Sigmoid colon (tissue), 4 donors: Measurements from ENCODE around the gene TCF15.

ENCODE experiments used
- EP300 ChIP-seq, 4 donors: sonication (generic); formaldehyde crosslinking; IDR thresholded peaks; one replicate each; pipeline ENCODE4 v1.6.1; 2017; ENCODE audit warnings: antibody characterized with exemption in 4 of 4
- POLR2A ChIP-seq, 2 donors: fragments of 450-650 bp; IDR thresholded peaks; one replicate each; pipeline ENCODE4 v1.6.1; 2016; ENCODE audit warnings: antibody characterized with exemption in 2 of 2, mild to moderate bottlenecking in 2 of 2, moderate library complexity in 2 of 2
- POLR2AphosphoS5 ChIP-seq, 4 donors: sonication (generic); formaldehyde crosslinking; IDR thresholded peaks; one replicate each; pipeline ENCODE4 v1.6.1; 2017; ENCODE audit warnings: antibody characterized with exemption in 4 of 4
- TF ChIP-seq, protein P1 (sequence below), 4 experiments: fragments of 450-650 bp in 3 of 4; fragments of 200-600 bp in 1 of 4; IDR thresholded peaks; one replicate each; pipeline ENCODE4 v1.5.1; 2016 to 2019; ENCODE audit warnings: antibody characterized with exemption in 4 of 4, mild to moderate bottlenecking in 3 of 4, moderate library complexity in 2 of 4

GRCh38 chr20:571754-572441, 38.2 kb downstream of the TCF15 start:
- TF ChIP-seq POLR2A (IDR thresholded peaks at IDR 0.05) (no peak), EP300 (IDR thresholded peaks at IDR 0.05) (no peak), POLR2AphosphoS5 (IDR thresholded peaks at IDR 0.05) (no peak)
- TF ChIP-seq, protein P1, sequence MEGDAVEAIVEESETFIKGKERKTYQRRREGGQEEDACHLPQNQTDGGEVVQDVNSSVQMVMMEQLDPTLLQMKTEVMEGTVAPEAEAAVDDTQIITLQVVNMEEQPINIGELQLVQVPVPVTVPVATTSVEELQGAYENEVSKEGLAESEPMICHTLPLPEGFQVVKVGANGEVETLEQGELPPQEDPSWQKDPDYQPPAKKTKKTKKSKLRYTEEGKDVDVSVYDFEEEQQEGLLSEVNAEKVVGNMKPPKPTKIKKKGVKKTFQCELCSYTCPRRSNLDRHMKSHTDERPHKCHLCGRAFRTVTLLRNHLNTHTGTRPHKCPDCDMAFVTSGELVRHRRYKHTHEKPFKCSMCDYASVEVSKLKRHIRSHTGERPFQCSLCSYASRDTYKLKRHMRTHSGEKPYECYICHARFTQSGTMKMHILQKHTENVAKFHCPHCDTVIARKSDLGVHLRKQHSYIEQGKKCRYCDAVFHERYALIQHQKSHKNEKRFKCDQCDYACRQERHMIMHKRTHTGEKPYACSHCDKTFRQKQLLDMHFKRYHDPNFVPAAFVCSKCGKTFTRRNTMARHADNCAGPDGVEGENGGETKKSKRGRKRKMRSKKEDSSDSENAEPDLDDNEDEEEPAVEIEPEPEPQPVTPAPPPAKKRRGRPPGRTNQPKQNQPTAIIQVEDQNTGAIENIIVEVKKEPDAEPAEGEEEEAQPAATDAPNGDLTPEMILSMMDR (IDR thresholded peaks at IDR 0.05): no peak
